Measurements from ENCODE around the gene OGFRL1. TPM values are rescaled to one million over a fixed set of nuclear protein-coding genes. Genes with fewer than 3 reads are reported as not detected.
"Not testable (repeated sequence)": the region's sequence is repeated elsewhere in the genome, so short reads cannot be mapped to it uniquely, and the experiment has no call there.

The OGFRL1 gene
- polyA plus RNA-seq (ENCODE audit: insufficient read length in 4 of 4) = 10 to 100 TPM; 16.1 to 27.6 (median 23.0) TPM

- DNase-seq (ENCODE audit: low read depth in 4 of 4, low spot score in 3 of 4) = peak; percentile 39 to 53 (median 44)
Measured at GRCh38 chr6:71288228-71289038, at the start of gene OGFRL1. Gene OGFRL1, plus strand, starts transcription at chr6:71288811. Its CDS starts 126 bp downstream, at chr6:71288937.

GRCh38 chr6:71239694-71240093, 48.9 kb upstream of the OGFRL1 start:
- DNase-seq (ENCODE audit: low read depth in 4 of 4, low spot score in 3 of 4) = no peak

- DNase-seq (ENCODE audit: low read depth in 4 of 4, low spot score in 3 of 4) = no peak
Measured at GRCh38 chr6:71245265-71246049, 43.2 kb upstream of the OGFRL1 start.

- no peak for DNase-seq (ENCODE audit: low read depth in 4 of 4, low spot score in 3 of 4)
Measured at GRCh38 chr6:71246596-71246995, 42.0 kb upstream of the OGFRL1 start.

- peak; percentile 30 to 74 (median 50) for DNase-seq (ENCODE audit: low read depth in 4 of 4, low spot score in 3 of 4)
Measured at GRCh38 chr6:71248306-71248765, 40.3 kb upstream of the OGFRL1 start.

- no peak for DNase-seq (ENCODE audit: low read depth in 4 of 4, low spot score in 3 of 4)
Measured at GRCh38 chr6:71248878-71249544, 39.6 kb upstream of the OGFRL1 start.

GRCh38 chr6:71250099-71250602, 38.5 kb upstream of the OGFRL1 start:
- no peak for DNase-seq (ENCODE audit: low read depth in 4 of 4, low spot score in 3 of 4)

- no peak for DNase-seq (ENCODE audit: low read depth in 4 of 4, low spot score in 3 of 4)
Measured at GRCh38 chr6:71252410-71252809, 36.2 kb upstream of the OGFRL1 start.

- DNase-seq (ENCODE audit: low read depth in 4 of 4, low spot score in 3 of 4) = no peak
Measured at GRCh38 chr6:71252960-71253359, 35.7 kb upstream of the OGFRL1 start.

- no peak for DNase-seq (ENCODE audit: low read depth in 4 of 4, low spot score in 3 of 4)
Measured at GRCh38 chr6:71254323-71254722, 34.3 kb upstream of the OGFRL1 start.

GRCh38 chr6:71258078-71258866, 30.3 kb upstream of the OGFRL1 start:
- no peak for DNase-seq (ENCODE audit: low read depth in 4 of 4, low spot score in 3 of 4)

GRCh38 chr6:71259888-71260604, 28.6 kb upstream of the OGFRL1 start:
- no peak for DNase-seq (ENCODE audit: low read depth in 4 of 4, low spot score in 3 of 4)

GRCh38 chr6:71262914-71263313, 25.7 kb upstream of the OGFRL1 start:
- no peak for DNase-seq (ENCODE audit: low read depth in 4 of 4, low spot score in 3 of 4)

- not testable (repeated sequence) for DNase-seq (ENCODE audit: low read depth in 4 of 4, low spot score in 3 of 4)
Measured at GRCh38 chr6:71266392-71266791, 22.2 kb upstream of the OGFRL1 start.

GRCh38 chr6:71268735-71269437, 19.7 kb upstream of the OGFRL1 start:
- no peak for DNase-seq (ENCODE audit: low read depth in 4 of 4, low spot score in 3 of 4)

GRCh38 chr6:71277926-71278600, 10.5 kb upstream of the OGFRL1 start:
- no peak for DNase-seq (ENCODE audit: low read depth in 4 of 4, low spot score in 3 of 4)

- DNase-seq (ENCODE audit: low read depth in 4 of 4, low spot score in 3 of 4) = no peak
Measured at GRCh38 chr6:71279321-71279720, 9.3 kb upstream of the OGFRL1 start.

GRCh38 chr6:71279740-71280139, 8.9 kb upstream of the OGFRL1 start:
- DNase-seq (ENCODE audit: low read depth in 4 of 4, low spot score in 3 of 4) = no peak
